ENCODE data around the gene DPF3. TPM values are rescaled to one million over a fixed set of nuclear protein-coding genes. Genes with fewer than 3 reads are reported as not detected.

The DPF3 gene
- total RNA-seq, 2 experiments from 2014 or later: 0.27 to 0.31 TPM

DNA sequence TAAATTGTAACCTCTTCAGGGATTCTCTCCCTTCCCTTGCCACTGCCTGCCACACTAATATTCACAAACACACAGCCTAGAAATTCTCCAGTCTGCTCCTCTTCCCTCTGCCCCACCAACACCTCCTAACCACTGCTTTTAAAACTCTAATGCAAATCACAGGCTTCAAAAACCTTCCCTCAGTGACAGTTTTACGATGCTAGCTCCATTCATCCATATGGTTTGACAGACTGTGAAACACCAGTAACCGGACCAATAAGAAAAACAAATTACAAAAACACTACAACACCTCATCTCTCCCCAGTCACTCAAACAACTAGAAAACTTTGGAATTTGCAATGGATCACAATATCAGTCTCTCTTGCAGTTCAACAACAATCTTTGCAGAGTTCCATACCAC lies 5.7 kb downstream of the DPF3 start:
- H3K27ac Mint-ChIP-seq: no peak overlapping the region
- ATAC-seq (ENCODE audit: poor library complexity) (no peak), DNase-seq (no peak)
- CTCF ChIA-PET: interaction anchor here (0.7 to 1.2 kb wide), 2 partner anchors 16 to 371 kb away, joined by 3 to 7 read pairs; no protein-coding TSS in a partner anchor
- H3K4me3 Mint-ChIP-seq: no peak overlapping the region
- POLR2A ChIA-PET: no interaction called here
- H3K4me1 Mint-ChIP-seq (ENCODE audit: low read depth): peaks cover 14% of the 10 kb centered on the region
- Histone ChIP-seq H3K4me3 (ENCODE audit: low read length) (no peak overlapping the region), H3K9me3 (ENCODE audit: control insufficient read depth in 1 of 2, insufficient read depth in 1 of 2, low read length in 2 of 2) (no peaks in the 10 kb centered on the region), H3K36me3 (ENCODE audit: insufficient read depth, low read length) (no peaks in the 10 kb centered on the region), H3K4me1 (ENCODE audit: insufficient read depth, low read length) (peaks cover 19% of the 10 kb centered on the region), H3K27me3 (ENCODE audit: control insufficient read depth in 1 of 2, insufficient read depth in 2 of 2, low read length in 2 of 2) (peaks cover 20 to 26% of the 10 kb centered on the region in 2 experiments), H3K27ac (ENCODE audit: low read depth in 1 of 2, low read length in 2 of 2) (no peak overlapping the region)
- peaks cover 30% of the 10 kb centered on the region for H3K27me3 Mint-ChIP-seq
- no peaks in the 10 kb centered on the region for H3K36me3 Mint-ChIP-seq (ENCODE audit: low read depth)
- intact Hi-C loops (cut with DNase I, micrococcal nuclease): no loop called here
- no peaks in the 10 kb centered on the region for H3K9me3 Mint-ChIP-seq
- TF ChIP-seq, protein P1, sequence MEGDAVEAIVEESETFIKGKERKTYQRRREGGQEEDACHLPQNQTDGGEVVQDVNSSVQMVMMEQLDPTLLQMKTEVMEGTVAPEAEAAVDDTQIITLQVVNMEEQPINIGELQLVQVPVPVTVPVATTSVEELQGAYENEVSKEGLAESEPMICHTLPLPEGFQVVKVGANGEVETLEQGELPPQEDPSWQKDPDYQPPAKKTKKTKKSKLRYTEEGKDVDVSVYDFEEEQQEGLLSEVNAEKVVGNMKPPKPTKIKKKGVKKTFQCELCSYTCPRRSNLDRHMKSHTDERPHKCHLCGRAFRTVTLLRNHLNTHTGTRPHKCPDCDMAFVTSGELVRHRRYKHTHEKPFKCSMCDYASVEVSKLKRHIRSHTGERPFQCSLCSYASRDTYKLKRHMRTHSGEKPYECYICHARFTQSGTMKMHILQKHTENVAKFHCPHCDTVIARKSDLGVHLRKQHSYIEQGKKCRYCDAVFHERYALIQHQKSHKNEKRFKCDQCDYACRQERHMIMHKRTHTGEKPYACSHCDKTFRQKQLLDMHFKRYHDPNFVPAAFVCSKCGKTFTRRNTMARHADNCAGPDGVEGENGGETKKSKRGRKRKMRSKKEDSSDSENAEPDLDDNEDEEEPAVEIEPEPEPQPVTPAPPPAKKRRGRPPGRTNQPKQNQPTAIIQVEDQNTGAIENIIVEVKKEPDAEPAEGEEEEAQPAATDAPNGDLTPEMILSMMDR (IDR thresholded peaks at IDR 0.05): no peak

DNA sequence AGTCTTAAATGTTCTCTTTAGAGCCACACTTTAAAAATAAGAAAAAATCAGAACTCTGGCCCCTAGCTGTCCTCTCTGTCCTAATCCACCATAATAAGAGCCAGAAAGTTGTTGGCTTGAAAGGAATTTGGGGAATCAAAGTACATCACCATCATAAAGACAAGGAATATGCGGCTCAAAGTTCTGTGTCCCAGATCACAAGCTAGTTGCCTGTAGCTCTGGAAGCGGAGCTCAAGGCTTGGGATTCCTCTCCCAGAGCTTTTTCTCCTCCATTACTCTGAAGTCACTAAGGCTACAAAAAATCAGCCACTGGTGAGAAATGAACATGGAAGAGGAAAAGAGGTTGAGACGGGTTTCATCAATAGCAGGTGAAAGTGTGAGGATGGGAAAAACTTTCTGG lies 6.4 kb downstream of the DPF3 start:
- ChIA-PET CTCF (interaction anchor here (1.2 kb wide), 1 partner anchor 16 kb away, joined by 7 read pairs; no protein-coding TSS in a partner anchor), POLR2A (no interaction called here)
- H3K27ac ChIP-seq (ENCODE audit: low read depth in 1 of 2, low read length in 2 of 2): no peak overlapping the region
- no peaks in the 10 kb centered on the region for H3K36me3 ChIP-seq (ENCODE audit: insufficient read depth, low read length)
- Mint-ChIP-seq H3K27ac (no peak overlapping the region), H3K36me3 (ENCODE audit: low read depth) (no peaks in the 10 kb centered on the region), H3K27me3 (peaks cover 25% of the 10 kb centered on the region), H3K9me3 (no peaks in the 10 kb centered on the region), H3K4me3 (no peak overlapping the region), H3K4me1 (ENCODE audit: low read depth) (peaks cover 11% of the 10 kb centered on the region)
- H3K4me1 ChIP-seq (ENCODE audit: insufficient read depth, low read length): peaks cover 12% of the 10 kb centered on the region
- H3K4me3 ChIP-seq (ENCODE audit: low read length): no peak overlapping the region
- TF ChIP-seq, protein P1 (IDR thresholded peaks at IDR 0.05): no peak
- DNase-seq (no peak), ATAC-seq (ENCODE audit: poor library complexity) (no peak)
- intact Hi-C loops (cut with DNase I, micrococcal nuclease): no loop called here
- peaks cover 17 to 20% of the 10 kb centered on the region in 2 experiments for H3K27me3 ChIP-seq (ENCODE audit: control insufficient read depth in 1 of 2, insufficient read depth in 2 of 2, low read length in 2 of 2)
- H3K9me3 ChIP-seq (ENCODE audit: control insufficient read depth in 1 of 2, insufficient read depth in 1 of 2, low read length in 2 of 2): no peaks in the 10 kb centered on the region

DNA sequence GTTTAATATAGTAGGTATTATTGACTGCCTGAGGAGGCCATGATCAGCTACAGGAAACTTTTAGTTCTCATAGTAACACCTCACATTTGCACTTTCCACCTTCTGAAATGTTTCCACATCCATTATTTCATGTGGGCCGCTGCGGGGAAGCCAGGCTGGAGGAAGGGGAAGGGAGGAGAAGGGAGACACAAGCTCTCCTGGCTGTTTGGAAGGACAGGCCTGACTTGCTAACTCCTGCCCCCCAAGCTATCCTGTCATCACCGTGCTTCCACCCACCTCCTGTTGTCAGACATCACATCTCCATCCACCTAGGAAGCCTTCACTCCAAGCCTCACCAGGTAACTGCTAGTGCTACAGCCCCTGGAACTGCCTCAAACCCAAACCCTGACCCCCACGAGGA lies 9.5 kb downstream of the DPF3 start:
- no peak overlapping the region for H3K27ac ChIP-seq (ENCODE audit: low read depth in 1 of 2, low read length in 2 of 2)
- H3K4me1 Mint-ChIP-seq (ENCODE audit: low read depth): no peaks in the 10 kb centered on the region
- DNase-seq (no peak), ATAC-seq (ENCODE audit: poor library complexity) (no peak)
- H3K9me3 ChIP-seq (ENCODE audit: control insufficient read depth in 1 of 2, insufficient read depth in 1 of 2, low read length in 2 of 2): no peaks in the 10 kb centered on the region
- no peaks in the 10 kb centered on the region for H3K27me3 ChIP-seq (ENCODE audit: control insufficient read depth in 1 of 2, insufficient read depth in 2 of 2, low read length in 2 of 2)
- CTCF ChIA-PET: no interaction called here
- no peaks in the 10 kb centered on the region for H3K9me3 Mint-ChIP-seq
- no peaks in the 10 kb centered on the region for H3K36me3 Mint-ChIP-seq (ENCODE audit: low read depth)
- no peaks in the 10 kb centered on the region for H3K4me1 ChIP-seq (ENCODE audit: insufficient read depth, low read length)
- H3K27me3 Mint-ChIP-seq: peaks cover 4% of the 10 kb centered on the region
- H3K27ac Mint-ChIP-seq: no peak overlapping the region
- H3K4me3 Mint-ChIP-seq: no peak overlapping the region
- H3K36me3 ChIP-seq (ENCODE audit: insufficient read depth, low read length): no peaks in the 10 kb centered on the region
- POLR2A ChIA-PET: no interaction called here
- TF ChIP-seq, protein P1 (IDR thresholded peaks at IDR 0.05): no peak
- intact Hi-C loops (cut with DNase I, micrococcal nuclease): no loop called here
- H3K4me3 ChIP-seq (ENCODE audit: low read length): no peak overlapping the region
